GM18502 (cell line): ENCODE data around the gene ANGEL2.
A peak's percentile ranks its signal among the peaks of the same experiment; 100 is the strongest.
"Not testable (repeated sequence)": the region's sequence is repeated elsewhere in the genome, so short reads cannot be mapped to it uniquely, and the experiment has no call there.

ENCODE experiments used
- ATAC-seq: cut with Tn5 transposase; IDR thresholded peaks from one replicate; pipeline ENCODE4 v1.9.1; 2021; ENCODE audit warnings: mild to moderate bottlenecking; ENCODE audit not compliant: unreplicated experiment, poor library complexity

The ANGEL2 gene

GRCh38 chr1:213020016-213020415, 4.3 kb upstream of the ANGEL2 start:
- no peak for ATAC-seq

GRCh38 chr1:213019450-213019849, 3.8 kb upstream of the ANGEL2 start:
- ATAC-seq: no peak

DNA sequence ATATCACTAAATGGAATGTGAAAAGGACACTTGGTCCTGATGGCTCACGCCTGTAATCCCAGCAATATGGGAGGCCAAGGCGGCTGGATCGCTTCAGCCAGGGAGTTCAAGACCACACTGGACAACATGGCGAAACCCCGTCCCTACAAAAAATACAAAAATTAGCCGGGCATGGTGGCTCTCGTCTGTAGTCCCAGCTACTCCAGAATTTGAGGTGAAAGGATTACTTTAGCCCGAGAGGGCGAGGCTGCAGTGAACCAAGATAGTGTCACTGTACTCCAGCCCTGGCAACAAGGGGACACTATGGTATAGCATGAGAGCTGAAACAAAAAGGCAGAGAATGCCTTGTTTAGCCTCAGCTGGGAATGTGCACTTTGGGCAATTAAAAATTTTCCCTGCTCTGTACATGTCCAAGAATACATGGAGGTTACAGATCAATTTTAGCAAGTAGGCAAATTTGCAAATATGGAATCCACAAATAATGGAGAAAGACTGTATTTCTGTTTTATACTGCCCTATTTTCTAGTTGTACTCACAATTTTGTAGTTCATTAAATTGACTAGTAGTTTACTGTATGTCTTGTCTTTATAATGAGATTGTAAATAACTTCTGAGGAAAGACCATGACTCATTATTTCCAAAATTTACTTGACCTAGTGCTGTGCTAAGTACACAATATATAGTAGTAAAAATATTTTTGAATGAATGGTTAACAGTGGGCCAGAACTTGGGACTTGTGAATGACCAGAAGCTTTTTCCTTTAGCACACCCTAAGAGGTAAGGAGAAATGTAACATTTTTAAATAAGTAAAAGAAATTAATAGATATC, 2.0 kb upstream of the ANGEL2 start:
- no peak for ATAC-seq

DNA sequence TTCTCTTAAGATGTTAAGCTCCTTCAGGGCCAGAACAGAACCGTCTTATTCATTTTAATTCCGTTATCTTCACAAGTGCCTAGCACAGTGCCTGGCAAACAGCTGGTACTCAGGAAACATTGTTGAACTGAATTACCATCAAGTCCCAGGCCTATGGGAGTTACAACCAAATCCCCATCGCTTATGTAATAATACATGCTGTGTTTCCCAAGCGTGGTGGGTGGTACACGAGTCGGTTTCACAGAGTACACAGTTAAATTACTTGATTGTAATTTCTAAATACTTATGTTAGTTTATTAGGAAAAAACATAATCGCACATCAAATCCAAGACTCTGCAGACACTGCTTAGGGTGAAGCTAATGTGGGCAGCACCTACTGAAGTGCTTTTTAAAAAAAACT, 1.0 kb downstream of the ANGEL2 start:
- no peak for ATAC-seq

DNA sequence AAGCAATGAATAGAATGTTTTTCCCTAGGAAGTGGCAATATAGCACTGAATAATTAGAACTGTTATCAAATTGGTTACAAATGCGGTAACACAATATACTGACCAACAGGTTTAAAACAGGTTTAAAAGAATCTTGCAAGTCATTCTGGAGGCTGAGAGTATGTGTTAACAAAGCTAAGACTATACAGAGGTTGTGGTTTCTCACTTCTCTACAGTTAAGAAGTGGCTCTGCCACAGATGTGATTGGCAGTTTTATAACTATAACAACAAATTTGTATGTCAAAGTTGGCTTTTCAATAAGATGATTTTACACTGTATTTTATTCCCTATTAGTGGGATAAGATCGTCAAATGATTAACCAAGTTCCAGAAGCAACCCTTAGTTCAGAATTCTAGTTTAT, 7.1 kb downstream of the ANGEL2 start:
- ATAC-seq: peak; percentile 75

DNA sequence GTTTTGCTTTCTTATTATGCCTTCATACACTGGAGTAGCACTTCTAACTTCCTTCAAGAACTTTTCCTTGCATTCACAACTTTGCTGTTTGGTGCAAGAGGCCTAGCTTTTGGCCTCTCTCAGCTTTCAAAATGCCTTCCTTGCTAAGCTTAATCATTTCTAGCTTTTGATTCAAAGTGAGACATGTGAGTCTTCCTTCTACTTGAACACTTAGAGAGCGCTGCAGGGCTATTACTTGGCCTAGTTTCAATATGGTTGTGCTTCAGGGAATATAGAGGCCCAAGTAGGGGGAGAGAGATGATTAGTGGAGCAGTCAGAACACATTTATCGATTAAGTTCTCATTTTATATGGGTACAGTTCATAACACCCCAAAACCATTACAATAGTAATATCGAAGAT, 12.4 kb downstream of the ANGEL2 start:
- peak; percentile 69 for ATAC-seq

GRCh38 chr1:212994926-212995325, 20.7 kb downstream of the ANGEL2 start:
- no peak for ATAC-seq

- ATAC-seq: not testable (repeated sequence)
Observed at GRCh38 chr1:212993960-212994359, 21.7 kb downstream of the ANGEL2 start.

- ATAC-seq: no peak
Observed at GRCh38 chr1:212990276-212990675, 25.4 kb downstream of the ANGEL2 start.

DNA sequence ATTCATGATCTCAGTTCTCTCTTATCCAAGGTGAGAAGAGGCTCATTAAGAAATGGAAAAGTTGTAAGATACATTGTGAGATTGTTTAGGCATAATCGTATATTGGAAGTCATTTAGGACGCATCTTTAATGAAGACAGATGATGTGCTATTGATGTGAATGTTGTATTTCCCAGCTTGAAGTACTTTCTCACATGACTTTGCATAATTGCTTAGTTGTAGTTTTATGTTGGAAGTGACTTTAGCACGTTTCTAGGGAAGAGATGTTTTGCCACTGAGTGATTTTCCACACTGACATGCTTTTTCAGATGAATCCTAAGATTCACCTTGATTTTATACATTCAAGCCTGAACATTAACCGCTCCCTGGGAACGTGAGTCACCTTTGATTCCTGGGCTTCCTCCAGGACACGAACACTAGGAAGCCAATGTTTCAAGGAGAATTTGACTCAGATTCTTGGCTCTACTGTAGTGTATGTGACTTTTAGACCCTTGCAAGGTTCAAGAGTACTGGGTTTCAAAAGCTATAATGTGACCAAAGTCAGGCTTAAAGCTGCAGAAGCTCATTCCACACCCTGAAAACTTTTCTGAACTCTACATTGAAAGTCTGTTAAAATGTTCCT, 27.9 kb downstream of the ANGEL2 start:
- no peak for ATAC-seq

GRCh38 chr1:212986551-212986950, 29.1 kb downstream of the ANGEL2 start:
- no peak for ATAC-seq

GRCh38 chr1:212984522-212985291, 31.0 kb downstream of the ANGEL2 start:
- no peak for ATAC-seq

- ATAC-seq: no peak
Observed at GRCh38 chr1:212983482-212983881, 32.2 kb downstream of the ANGEL2 start.

DNA sequence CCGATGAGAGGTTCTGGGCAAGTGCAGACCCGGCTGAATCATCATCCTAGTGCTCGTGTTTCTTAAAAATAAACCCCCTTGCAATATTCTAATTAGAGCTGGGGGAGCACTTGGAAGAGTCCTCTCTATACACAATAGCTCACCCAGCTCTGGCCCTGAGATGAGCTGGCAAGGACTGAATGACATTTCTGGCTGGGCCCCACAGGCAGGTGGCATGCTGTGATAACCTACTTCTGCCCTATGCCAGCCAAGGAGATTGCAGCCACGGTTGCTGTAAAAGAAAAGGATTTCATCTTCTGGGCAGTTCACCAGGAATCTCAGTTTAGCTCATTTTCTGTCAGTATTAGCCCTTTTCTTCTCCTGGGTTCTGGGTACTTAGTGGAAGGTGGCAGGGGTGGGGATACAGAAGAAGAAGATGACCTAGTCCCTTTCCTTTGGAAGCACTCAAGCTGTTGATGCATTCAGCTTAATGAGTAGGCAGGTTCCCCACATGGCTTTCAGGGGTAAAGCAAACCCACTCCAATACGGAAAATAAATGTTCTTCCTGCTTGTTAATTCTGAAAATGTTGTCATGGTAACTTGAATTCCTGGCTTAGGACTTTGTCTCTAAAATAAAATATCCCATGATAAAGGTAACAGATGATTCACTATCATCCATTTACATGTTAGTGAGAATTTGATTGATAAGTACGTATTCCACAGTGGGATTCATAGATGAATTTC, 33.1 kb downstream of the ANGEL2 start:
- no peak for ATAC-seq

DNA sequence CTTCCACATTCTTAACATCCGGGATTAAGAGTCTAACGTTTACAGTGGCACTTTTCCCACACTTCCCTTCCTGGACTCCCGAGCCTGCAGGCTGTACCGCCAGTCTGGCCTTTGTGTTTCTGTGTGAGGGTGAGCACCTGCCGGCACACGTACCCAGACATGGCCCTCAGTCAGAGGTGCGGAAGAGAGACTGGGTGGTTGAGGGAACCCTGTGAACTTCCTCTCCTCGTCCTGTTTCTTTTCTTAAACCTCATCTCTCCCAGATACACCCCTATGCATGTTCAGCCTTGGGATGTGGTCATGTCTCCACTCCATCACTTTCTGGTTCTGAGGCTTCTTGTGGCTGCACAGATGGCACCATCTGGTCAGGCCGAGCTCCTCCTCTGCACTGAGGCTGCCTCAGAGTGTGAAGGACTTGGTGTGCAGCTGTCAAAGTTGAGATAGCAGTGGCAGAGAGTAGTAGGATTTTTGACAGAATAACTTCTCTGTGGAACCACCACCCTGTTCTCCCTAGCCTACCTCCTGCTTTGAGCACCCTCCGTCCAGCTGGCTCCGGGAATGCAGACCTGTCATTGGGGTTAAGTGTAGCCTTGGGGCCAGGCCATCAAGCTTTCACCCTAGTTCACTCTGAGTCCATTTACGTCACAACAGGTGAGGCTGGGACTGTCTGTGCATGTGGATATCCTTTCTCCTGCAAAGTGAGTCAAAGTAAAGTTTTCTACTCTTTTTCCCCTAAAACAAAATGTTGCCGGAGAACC, 33.9 kb downstream of the ANGEL2 start:
- peak; percentile 69 for ATAC-seq

GRCh38 chr1:212981025-212981495, 34.6 kb downstream of the ANGEL2 start:
- no peak for ATAC-seq

- no peak for ATAC-seq
Observed at GRCh38 chr1:212980123-212980785, 35.4 kb downstream of the ANGEL2 start.

DNA sequence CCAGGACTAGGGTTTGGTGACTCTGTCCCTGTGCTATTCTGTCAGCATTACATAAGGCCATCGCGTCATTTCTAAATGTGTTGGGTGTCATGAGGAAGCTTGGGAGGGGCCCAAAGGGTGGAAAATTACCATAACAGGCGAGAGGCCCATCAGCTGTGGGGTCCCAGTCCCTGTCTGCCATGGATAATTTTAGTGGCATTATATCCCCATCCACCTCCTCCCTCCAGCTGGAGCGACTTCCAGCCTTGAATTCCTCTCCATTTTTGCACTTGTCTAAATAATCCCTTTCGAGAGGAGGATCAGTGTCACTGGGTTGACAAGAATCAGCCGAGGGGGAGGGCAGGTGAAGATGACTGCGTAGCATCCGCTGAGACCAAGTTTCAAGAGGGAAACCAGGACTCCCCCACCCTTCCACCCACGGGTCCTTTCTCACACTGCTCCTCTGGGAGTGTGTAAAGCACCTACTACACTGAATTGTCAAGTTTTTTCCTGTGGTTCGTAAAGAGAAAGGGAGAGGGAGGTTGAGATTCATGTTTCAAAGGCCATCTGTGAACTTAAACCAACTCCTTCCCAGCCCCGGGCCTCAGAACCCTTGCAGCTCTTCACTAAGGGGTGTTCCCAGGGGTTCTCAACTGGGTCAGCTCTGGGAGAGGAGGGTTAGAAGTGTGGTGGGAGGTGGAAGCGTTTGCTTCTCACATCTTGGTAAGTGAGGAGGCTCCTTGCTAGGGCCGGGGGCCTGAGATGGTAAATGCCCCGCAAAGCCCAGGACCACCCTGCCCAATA, 36.1 kb downstream of the ANGEL2 start:
- ATAC-seq: peak; percentile 76
